ENCODE data around the gene RPS19BP1.

RPS19BP1 gene

DNA sequence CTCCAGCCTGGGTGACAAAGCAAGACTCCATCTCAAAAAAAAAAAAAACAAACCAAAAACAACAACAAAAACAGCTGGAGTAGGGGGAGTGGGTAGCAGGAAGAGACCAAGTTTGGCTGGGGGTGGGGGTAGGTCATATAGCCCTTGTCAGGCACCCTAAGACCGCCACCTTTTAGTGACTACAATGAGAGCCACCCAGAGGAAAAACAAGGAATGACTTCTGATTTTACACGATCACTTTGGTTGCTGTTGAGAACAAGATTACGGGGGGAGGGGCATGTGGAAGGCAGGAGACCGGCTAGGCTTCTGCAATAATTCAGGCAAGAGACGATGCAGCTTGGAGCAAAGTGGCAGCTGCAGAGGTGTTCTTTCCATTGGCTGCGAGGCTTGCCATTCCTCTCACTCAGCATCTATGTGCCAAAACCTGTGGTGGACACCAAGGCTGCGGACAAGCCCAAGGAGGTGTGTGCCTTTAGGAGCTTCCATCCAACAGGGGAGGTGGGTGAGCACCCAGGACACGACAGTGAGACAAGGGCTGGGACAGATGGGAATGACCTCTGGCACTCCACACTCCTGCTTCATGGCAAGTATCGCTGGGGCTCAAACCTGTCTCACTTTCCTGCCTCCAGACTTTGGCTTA lies 1.7 kb downstream of the RPS19BP1 start:
- ChIA-PET CTCF (interaction anchor here (0.8 to 6.1 kb wide), 8 partner anchors 10 to 762 kb away, joined by 3 to 115 read pairs (median 36); partner anchors contain the start of genes ATF4 and RPL3), POLR2A (interaction anchor here (0.7 to 4.9 kb wide), 4 partner anchors 10 to 513 kb away, joined by 3 to 35 read pairs (median 6); partner anchors contain the start of genes ATF4 and RPL3)
- TF ChIP-seq, protein P1, sequence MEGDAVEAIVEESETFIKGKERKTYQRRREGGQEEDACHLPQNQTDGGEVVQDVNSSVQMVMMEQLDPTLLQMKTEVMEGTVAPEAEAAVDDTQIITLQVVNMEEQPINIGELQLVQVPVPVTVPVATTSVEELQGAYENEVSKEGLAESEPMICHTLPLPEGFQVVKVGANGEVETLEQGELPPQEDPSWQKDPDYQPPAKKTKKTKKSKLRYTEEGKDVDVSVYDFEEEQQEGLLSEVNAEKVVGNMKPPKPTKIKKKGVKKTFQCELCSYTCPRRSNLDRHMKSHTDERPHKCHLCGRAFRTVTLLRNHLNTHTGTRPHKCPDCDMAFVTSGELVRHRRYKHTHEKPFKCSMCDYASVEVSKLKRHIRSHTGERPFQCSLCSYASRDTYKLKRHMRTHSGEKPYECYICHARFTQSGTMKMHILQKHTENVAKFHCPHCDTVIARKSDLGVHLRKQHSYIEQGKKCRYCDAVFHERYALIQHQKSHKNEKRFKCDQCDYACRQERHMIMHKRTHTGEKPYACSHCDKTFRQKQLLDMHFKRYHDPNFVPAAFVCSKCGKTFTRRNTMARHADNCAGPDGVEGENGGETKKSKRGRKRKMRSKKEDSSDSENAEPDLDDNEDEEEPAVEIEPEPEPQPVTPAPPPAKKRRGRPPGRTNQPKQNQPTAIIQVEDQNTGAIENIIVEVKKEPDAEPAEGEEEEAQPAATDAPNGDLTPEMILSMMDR (IDR thresholded peaks at IDR 0.05; ENCODE audit: control extremely low read depth, extremely low read depth, low read depth, missing control alignments): no peak
- no peak for DNase-seq (ENCODE audit: extremely low spot score)

DNA sequence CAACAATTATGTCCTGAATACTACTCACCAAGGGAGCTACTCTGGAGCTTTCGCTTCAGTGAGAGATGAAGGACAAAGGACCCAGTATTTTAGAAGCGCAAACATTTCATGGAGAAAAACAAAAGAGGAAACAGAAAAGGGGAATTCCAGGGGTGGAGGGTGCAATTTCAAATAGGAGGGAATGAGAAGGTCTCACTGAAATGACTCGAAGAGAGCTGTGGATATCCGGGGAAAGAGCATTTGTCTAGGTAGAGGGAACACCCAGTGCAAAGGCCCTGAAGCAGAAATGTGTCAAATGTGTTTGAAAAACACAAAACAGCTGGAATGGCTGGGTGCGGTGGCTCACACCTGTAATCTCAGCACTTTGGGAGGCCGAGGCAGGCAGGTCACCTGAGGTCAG lies 2.4 kb downstream of the RPS19BP1 start:
- DNase-seq (ENCODE audit: extremely low spot score): no peak
- CTCF ChIA-PET: interaction anchor here (0.8 to 6.1 kb wide), 14 partner anchors 10 to 761 kb away, joined by 3 to 115 read pairs (median 12); partner anchors contain the start of genes ATF4, RPL3 and TAB1
- POLR2A ChIA-PET: interaction anchor here (4.9 kb wide), 1 partner anchor 212 kb away, joined by 35 read pairs; the partner anchor contains the start of gene RPL3
- TF ChIP-seq, protein P1 (IDR thresholded peaks at IDR 0.05; ENCODE audit: control extremely low read depth, extremely low read depth, low read depth, missing control alignments): no peak

DNA sequence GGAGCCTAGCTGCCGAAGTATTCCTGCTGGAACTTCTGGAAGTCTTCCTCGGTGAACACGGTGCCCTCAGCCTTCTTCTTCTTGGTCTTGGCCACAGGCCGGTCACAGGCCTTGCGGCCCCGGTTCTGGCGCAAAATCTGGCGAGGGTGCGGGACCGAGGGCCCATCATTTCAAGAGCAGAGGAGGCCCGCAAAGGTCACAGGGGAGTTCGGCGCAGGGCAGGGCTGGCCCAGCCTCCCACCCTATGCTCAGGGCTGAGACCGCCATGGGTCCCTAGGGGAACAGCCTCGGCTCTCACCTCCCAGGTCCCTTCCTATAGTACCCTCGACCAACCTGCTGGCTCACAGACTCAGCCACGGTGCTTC lies 3.1 kb downstream of the RPS19BP1 start:
- no peak for DNase-seq (ENCODE audit: extremely low spot score)
- ChIA-PET POLR2A (interaction anchor here (1.1 to 4.9 kb wide), 3 partner anchors 8 to 211 kb away, joined by 5 to 35 read pairs (median 25); partner anchors contain the start of genes ATF4 and RPL3), CTCF (interaction anchor here (0.7 to 6.1 kb wide), 44 partner anchors 9 to 660 kb away, joined by 3 to 115 read pairs (median 6); partner anchors contain the start of genes ATF4, MIEF1, RPL3 and TAB1)
- TF ChIP-seq, protein P1 (IDR thresholded peaks at IDR 0.05; ENCODE audit: control extremely low read depth, extremely low read depth, low read depth, missing control alignments): no peak

DNA sequence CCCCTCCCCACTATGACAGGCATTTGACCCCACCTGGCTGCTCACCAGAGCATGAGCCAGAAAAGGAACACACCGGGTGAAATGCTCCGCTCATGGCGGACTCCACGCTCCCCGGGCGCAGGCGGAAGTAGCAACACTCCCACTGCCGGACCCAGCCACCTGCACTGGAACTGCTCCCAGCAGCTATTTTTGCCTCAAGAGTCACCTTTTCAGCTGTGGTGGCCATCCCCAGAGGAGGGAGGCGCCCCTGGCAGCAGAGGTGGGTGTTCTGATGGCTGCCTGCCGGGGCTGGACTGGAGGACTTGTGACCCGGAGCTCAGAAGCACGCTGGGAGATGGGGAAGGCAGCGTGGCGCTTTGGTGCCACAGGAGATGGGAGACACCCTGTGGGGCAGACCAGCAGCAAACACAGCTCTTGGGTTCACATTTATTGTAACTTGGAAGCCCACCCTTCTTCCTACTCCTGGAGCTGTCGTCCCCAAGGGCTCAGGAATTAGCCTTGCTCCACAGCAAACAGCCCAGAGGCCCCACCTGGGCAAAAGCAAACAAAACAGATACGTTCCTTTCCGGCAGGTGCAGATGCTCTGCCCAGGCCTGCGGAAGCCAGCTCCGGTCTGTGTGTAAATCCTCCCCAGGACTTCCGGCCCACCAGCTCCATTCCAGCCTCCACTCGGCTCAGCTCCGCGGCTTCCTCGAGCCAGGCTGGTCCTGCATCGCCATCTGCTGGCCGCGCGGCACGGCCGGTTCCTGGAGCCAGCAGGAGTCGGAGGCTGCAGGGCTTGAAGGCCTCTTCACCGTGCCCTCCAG lies 3.7 kb downstream of the RPS19BP1 start:
- TF ChIP-seq, protein P1 (IDR thresholded peaks at IDR 0.05; ENCODE audit: control extremely low read depth, extremely low read depth, low read depth, missing control alignments): peak; percentile 100
- ChIA-PET POLR2A (interaction anchor here (0.6 to 4.9 kb wide), 6 partner anchors 8 to 218 kb away, joined by 3 to 35 read pairs (median 4); partner anchors contain the start of genes ATF4 and RPL3), CTCF (interaction anchor here (0.6 to 6.1 kb wide), 51 partner anchors 8 to 659 kb away, joined by 3 to 115 read pairs (median 5); partner anchors contain the start of genes ATF4, MIEF1, RPL3 and TAB1)
- DNase-seq (ENCODE audit: extremely low spot score): peak; percentile 84

DNA sequence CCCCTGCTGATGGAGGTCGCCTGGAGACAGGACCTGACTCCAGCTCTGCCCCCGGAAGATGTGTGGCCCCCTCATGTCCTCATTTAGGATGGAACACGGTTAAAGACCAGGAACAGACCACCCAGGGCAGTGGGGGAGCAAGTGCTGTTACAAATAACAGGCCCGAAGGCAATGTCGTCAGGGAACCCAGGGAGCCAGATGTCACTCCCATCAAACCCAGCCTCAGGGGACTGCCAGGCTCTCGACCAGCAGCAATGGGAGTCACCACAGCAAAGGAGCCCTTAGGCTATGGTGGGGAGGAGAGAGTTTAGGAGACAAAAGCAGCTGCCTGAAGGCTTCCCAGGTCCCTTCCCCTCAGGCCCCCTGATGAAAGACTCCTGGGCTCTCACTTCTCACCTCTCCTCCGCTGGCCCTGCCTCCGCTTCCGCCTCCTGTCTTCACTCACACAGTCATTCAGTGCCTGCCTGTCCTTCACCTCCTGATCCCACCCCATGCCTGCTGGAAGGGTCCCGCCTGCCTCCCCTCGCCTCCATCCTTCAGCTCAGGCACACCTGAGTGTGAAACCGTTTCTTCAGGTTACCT lies 4.4 kb downstream of the RPS19BP1 start:
- DNase-seq (ENCODE audit: extremely low spot score): no peak
- ChIA-PET POLR2A (interaction anchor here (0.8 to 4.9 kb wide), 4 partner anchors 8 to 217 kb away, joined by 3 to 35 read pairs (median 14); partner anchors contain the start of genes ATF4 and RPL3), CTCF (interaction anchor here (0.8 to 6.1 kb wide), 26 partner anchors 8 to 654 kb away, joined by 3 to 115 read pairs (median 6); partner anchors contain the start of genes ATF4, MIEF1, RPL3 and TAB1)
- TF ChIP-seq, protein P1 (IDR thresholded peaks at IDR 0.05; ENCODE audit: control extremely low read depth, extremely low read depth, low read depth, missing control alignments): no peak

Measured in GM10248 (cell line).